HepG2 (cell line): Measurements from ENCODE around the gene OGG1. TPM values are rescaled to one million over a fixed set of nuclear protein-coding genes. Genes with fewer than 3 reads are reported as not detected.

Experiments used
- BCLAF1 ChIP-seq: fragments of 450-650 bp; IDR thresholded peaks from 2 replicates; pipeline ENCODE4 v1.6.1; 2017; ENCODE audit warnings: mild to moderate bottlenecking
- BRCA1 ChIP-seq: sonication (generic); formaldehyde crosslinking; IDR thresholded peaks from 2 replicates; pipeline ENCODE4 v1.4.0; 2020; ENCODE audit warnings: missing genetic modification reagents
- BRD4 ChIP-seq: sonication (generic); formaldehyde crosslinking; IDR thresholded peaks from 2 replicates; pipeline ENCODE4 v1.4.0; 2020; ENCODE audit warnings: missing genetic modification reagents
- ETS1 ChIP-seq: sonication (generic); formaldehyde crosslinking; IDR thresholded peaks from 2 replicates; pipeline ENCODE4 v1.4.0; 2020; ENCODE audit warnings: missing genetic modification reagents
- FOXC1 ChIP-seq: sonication (generic); formaldehyde crosslinking; IDR thresholded peaks from 2 replicates; pipeline ENCODE4 v1.8.0; 2022; ENCODE audit warnings: mild to moderate bottlenecking, missing genetic modification reagents, borderline replicate concordance
- IRF2 ChIP-seq: IDR thresholded peaks from 2 replicates; pipeline ENCODE4 v1.6.1; 2018; ENCODE audit warnings: missing genetic modification reagents, missing compliant biosample characterization
- MATR3 ChIP-seq: sonication (generic); formaldehyde crosslinking; IDR thresholded peaks from 2 replicates; pipeline ENCODE4 v1.4.0; 2020; ENCODE audit warnings: missing genetic modification reagents
- SMAD3 ChIP-seq: sonication (generic); formaldehyde crosslinking; IDR thresholded peaks from 2 replicates; pipeline ENCODE4 v1.4.0; 2020; ENCODE audit warnings: missing genetic modification reagents
- SNAPC5 ChIP-seq: sonication (generic); formaldehyde crosslinking; IDR thresholded peaks from 2 replicates; pipeline ENCODE4 v1.8.1; 2023; ENCODE audit warnings: mild to moderate bottlenecking, missing genetic modification reagents, borderline replicate concordance
- ZBTB40 ChIP-seq, 2 experiments: fragments of 450-650 bp in 1 of 2; sonication (generic) in 1 of 2; formaldehyde crosslinking in 1 of 2; IDR thresholded peaks; 2 replicates each; pipeline versions ENCODE4 v1.6.1 to v1.8.0; 2016 to 2022; ENCODE audit warnings: antibody characterized with exemption in 1 of 2, mild to moderate bottlenecking in 1 of 2, missing genetic modification reagents in 1 of 2
- ZFP36 ChIP-seq: fragments of 150-350 bp; IDR thresholded peaks from 2 replicates; pipeline ENCODE4 v1.6.1; 2018; ENCODE audit warnings: borderline replicate concordance, low read length, low read depth; ENCODE audit not compliant: partially characterized antibody
- ZFP36L2 ChIP-seq: sonication (generic); formaldehyde crosslinking; IDR thresholded peaks from 2 replicates; pipeline ENCODE4 v1.4.0; 2020; ENCODE audit warnings: missing genetic modification reagents
- ZNF232 ChIP-seq: sonication (generic); formaldehyde crosslinking; IDR thresholded peaks from 2 replicates; pipeline ENCODE4 v1.4.0; 2020; ENCODE audit warnings: missing genetic modification reagents, borderline replicate concordance
- ZNF441 ChIP-seq: sonication (generic); formaldehyde crosslinking; IDR thresholded peaks from 2 replicates; pipeline ENCODE4 v1.7.0; 2021; ENCODE audit warnings: missing genetic modification reagents, borderline replicate concordance
- ZNF816 ChIP-seq: sonication (generic); formaldehyde crosslinking; IDR thresholded peaks from 2 replicates; pipeline ENCODE4 v1.8.0; 2022; ENCODE audit warnings: missing genetic modification reagents, mild to moderate bottlenecking, borderline replicate concordance
- ZNF891 ChIP-seq: sonication (generic); formaldehyde crosslinking; IDR thresholded peaks from 2 replicates; pipeline ENCODE4 v1.5.0; 2020; ENCODE audit warnings: mild to moderate bottlenecking, missing genetic modification reagents
- polyA plus RNA-seq, 8 experiments: library from polyadenylated mRNA; depleted of rRNA in 3 of 8; stranded (reverse) in 7 of 8; unstranded in 1 of 8; fragments of >200 nt; fragmentation: Illumina TruSeq in 4 of 8; extraction: Trizol in 4 of 8; gene quantifications; 2 replicates each; pipeline versions ENCODE4 v1.2.1 to v1.2.3, GENCODE V29; 2011 to 2016; ENCODE audit warnings: low read depth in 4 of 8, missing spikeins in 1 of 8, mixed read lengths in 1 of 8; ENCODE audit not compliant: insufficient read depth in 1 of 8
- total RNA-seq, 5 experiments: library from RNA; depleted of rRNA; stranded (reverse); fragments of >200 nt; fragmentation: Illumina TruSeq; extraction: Trizol; gene quantifications; 2 replicates each; pipeline ENCODE4 v1.2.3, GENCODE V29; 2016; ENCODE audit warnings: low read depth in 1 of 5

The OGG1 gene
- total and polyA plus RNA-seq, 2 of the 13 experiments (the other 11 are each of a cell fraction or from before 2014, with no cell fraction given): 28.7 to 33.2 TPM

- 0 out of 2 replicates have a peak, but pooled peaks have one; percentile 20 for TF ChIP-seq ZNF232 (CRISPR knock-in tag)
- 0 out of 2 replicates have a peak, but pooled peaks have one; percentile 33 for TF ChIP-seq BRCA1
- TF ChIP-seq SNAPC5 (CRISPR knock-in tag): no peak
- no peak for TF ChIP-seq SMAD3 (CRISPR knock-in tag)
- 0 out of 2 replicates have a peak, but pooled peaks have one; percentile 28 for TF ChIP-seq ZNF441 (CRISPR knock-in tag)
- TF ChIP-seq BRD4 (CRISPR knock-in tag): no peak
- TF ChIP-seq ZNF816 (CRISPR knock-in tag): no peak
- TF ChIP-seq BCLAF1: no peak
- TF ChIP-seq IRF2 (CRISPR knock-in tag): no peak; the same call in 1 of the 2 replicates
- no peak for TF ChIP-seq MATR3 (CRISPR knock-in tag)
- TF ChIP-seq ZNF891 (CRISPR knock-in tag): no peak
- no peak for TF ChIP-seq ZFP36
- TF ChIP-seq FOXC1: peak; percentile 18; the same call in 1 of the 2 replicates
- TF ChIP-seq ETS1 (CRISPR knock-in tag): no peak
- TF ChIP-seq ZBTB40 (IDR thresholded peaks at IDR 0.05): no peak
- peak; percentile 38; the same call in 1 of the 2 replicates for TF ChIP-seq ZBTB40 (CRISPR knock-in tag; IDR thresholded peaks at IDR 0.05)
- no peak for TF ChIP-seq ZFP36L2
These were observed 42.8 kb downstream of the OGG1 start, which contains the start of the genes ARPC4 and TADA3 (continued) for GRCh38 chr3:9792405-9793160.
